ENCODE results near the gene LRIT3.

LRIT3 gene

GRCh38 chr4:109818268-109818667 is 29.6 kb upstream of the LRIT3 start:
- ChIA-PET CTCF (no interaction called here), POLR2A (no interaction called here)
- DNase-seq (ENCODE audit: extremely low spot score) = no peak
- no peak for TF ChIP-seq NFRKB (IDR thresholded peaks at IDR 0.05)

- ChIA-PET POLR2A (no interaction called here), CTCF (no interaction called here)
- no peak for TF ChIP-seq L3MBTL2 (conservative IDR thresholded peaks at IDR 0.05)
- no peak for TF ChIP-seq FOXK2 (IDR thresholded peaks at IDR 0.05)
- TF ChIP-seq TARDBP (IDR thresholded peaks at IDR 0.05) = no peak
- TF ChIP-seq FOXA1 (IDR thresholded peaks at IDR 0.05) = no peak
- TF ChIP-seq ARNT (IDR thresholded peaks at IDR 0.05) = no peak
- TF ChIP-seq, protein P1, sequence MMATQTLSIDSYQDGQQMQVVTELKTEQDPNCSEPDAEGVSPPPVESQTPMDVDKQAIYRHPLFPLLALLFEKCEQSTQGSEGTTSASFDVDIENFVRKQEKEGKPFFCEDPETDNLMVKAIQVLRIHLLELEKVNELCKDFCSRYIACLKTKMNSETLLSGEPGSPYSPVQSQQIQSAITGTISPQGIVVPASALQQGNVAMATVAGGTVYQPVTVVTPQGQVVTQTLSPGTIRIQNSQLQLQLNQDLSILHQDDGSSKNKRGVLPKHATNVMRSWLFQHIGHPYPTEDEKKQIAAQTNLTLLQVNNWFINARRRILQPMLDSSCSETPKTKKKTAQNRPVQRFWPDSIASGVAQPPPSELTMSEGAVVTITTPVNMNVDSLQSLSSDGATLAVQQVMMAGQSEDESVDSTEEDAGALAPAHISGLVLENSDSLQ (IDR thresholded peaks at IDR 0.05) = no peak
- TF ChIP-seq NFRKB (IDR thresholded peaks at IDR 0.05) = no peak
- TF ChIP-seq CTBP1 (IDR thresholded peaks at IDR 0.05; ENCODE audit: borderline replicate concordance) = no peak
- TF ChIP-seq BHLHE40 (IDR thresholded peaks at IDR 0.05; ENCODE audit: borderline replicate concordance) = no peak
- TF ChIP-seq SUZ12 (IDR thresholded peaks at IDR 0.05) = no peak
- no peak for TF ChIP-seq HDGF (IDR thresholded peaks at IDR 0.05; ENCODE audit: borderline replicate concordance)
- TF ChIP-seq FOXM1 (IDR thresholded peaks at IDR 0.05; ENCODE audit: borderline replicate concordance) = no peak
- DNase-seq (ENCODE audit: extremely low spot score) = no peak
Measured at GRCh38 chr4:109820563-109820962, 27.3 kb upstream of the LRIT3 start.

DNA sequence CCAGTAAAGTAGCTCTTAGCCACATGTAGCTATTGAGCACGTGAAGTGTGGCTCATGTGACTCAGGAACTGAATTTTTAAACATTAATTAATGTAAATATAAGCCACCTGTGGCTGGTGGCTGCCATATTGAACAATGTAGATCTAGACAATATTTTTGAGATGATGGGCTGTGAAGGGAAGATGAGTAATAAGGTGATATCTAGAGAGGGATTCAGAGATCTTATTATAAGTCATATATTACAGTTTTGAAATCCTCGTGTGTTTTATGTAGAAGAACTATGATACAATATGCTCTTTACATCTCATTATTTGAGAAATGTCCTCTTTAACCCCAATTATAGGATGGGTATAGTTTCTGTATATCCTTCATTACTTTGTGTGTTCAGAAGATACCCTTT is 26.7 kb upstream of the LRIT3 start:
- CTCF ChIA-PET = no interaction called here
- TF ChIP-seq BHLHE40 (IDR thresholded peaks at IDR 0.05; ENCODE audit: borderline replicate concordance) = no peak
- TF ChIP-seq NFRKB (IDR thresholded peaks at IDR 0.05) = no peak
- no peak for TF ChIP-seq FOXM1 (IDR thresholded peaks at IDR 0.05; ENCODE audit: borderline replicate concordance)
- TF ChIP-seq SP1 (IDR thresholded peaks at IDR 0.05) = no peak
- no peak for TF ChIP-seq ELF4 (IDR thresholded peaks at IDR 0.05)
- no peak for TF ChIP-seq L3MBTL2 (conservative IDR thresholded peaks at IDR 0.05)
- no peak for TF ChIP-seq SUZ12 (IDR thresholded peaks at IDR 0.05)
- no peak for TF ChIP-seq CTBP1 (IDR thresholded peaks at IDR 0.05; ENCODE audit: borderline replicate concordance)
- TF ChIP-seq FOXK2 (IDR thresholded peaks at IDR 0.05) = no peak
- POLR2A ChIA-PET = no interaction called here
- no peak for DNase-seq (ENCODE audit: extremely low spot score)

- TF ChIP-seq TARDBP (IDR thresholded peaks at IDR 0.05) (no peak), CTBP1 (IDR thresholded peaks at IDR 0.05; ENCODE audit: borderline replicate concordance) (no peak), SUZ12 (IDR thresholded peaks at IDR 0.05) (no peak), ELF4 (IDR thresholded peaks at IDR 0.05) (no peak), L3MBTL2 (conservative IDR thresholded peaks at IDR 0.05) (no peak), ARNT (IDR thresholded peaks at IDR 0.05) (no peak), FOXM1 (IDR thresholded peaks at IDR 0.05; ENCODE audit: borderline replicate concordance) (no peak)
- TF ChIP-seq, protein P1 (IDR thresholded peaks at IDR 0.05) = no peak
- CTCF ChIA-PET = interaction anchor here (0.9 kb wide), 1 partner anchor 123 kb away, joined by 3 read pairs; no protein-coding TSS in a partner anchor
- no peak for DNase-seq (ENCODE audit: extremely low spot score)
- POLR2A ChIA-PET = no interaction called here
Measured at GRCh38 chr4:109826719-109827118, 21.2 kb upstream of the LRIT3 start.

DNA sequence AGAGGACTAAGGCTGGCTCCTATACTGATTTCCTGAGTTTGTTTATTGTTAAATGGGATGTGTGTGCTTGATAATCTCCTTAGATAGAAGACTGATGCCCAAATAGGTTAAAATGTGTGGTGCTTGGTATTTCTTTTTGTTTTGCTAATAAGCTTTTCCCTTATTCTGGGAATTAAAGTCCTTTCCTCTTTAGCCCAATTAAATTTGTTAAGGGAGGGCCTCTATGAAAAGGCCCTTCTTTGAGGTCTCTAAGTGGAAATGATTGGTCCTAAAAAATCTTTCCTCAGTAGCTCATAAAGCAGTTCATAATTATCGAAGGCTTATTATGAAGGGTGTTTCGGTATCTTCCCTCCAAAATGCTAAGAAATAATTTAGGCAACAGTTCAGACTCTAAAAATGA is 20.2 kb upstream of the LRIT3 start, which contains the start of gene RRH:
TSS of gene RRH (plus strand) at position 301 of the 400 bp plus-strand sequence. CDS start at position 357, 56 bp downstream.
- ChIA-PET POLR2A (no interaction called here), CTCF (interaction anchor here (0.9 kb wide), 1 partner anchor 123 kb away, joined by 3 read pairs; no protein-coding TSS in a partner anchor)
- TF ChIP-seq, protein P1 (IDR thresholded peaks at IDR 0.05) = no peak
- TF ChIP-seq FOXM1 (IDR thresholded peaks at IDR 0.05; ENCODE audit: borderline replicate concordance) = no peak
- no peak for TF ChIP-seq NFRKB (IDR thresholded peaks at IDR 0.05)
- no peak for TF ChIP-seq HDGF (IDR thresholded peaks at IDR 0.05; ENCODE audit: borderline replicate concordance)
- no peak for TF ChIP-seq LEF1 (IDR thresholded peaks at IDR 0.05; ENCODE audit: borderline replicate concordance)
- no peak for TF ChIP-seq SUZ12 (IDR thresholded peaks at IDR 0.05)
- TF ChIP-seq BHLHE40 (IDR thresholded peaks at IDR 0.05; ENCODE audit: borderline replicate concordance) = no peak
- no peak for TF ChIP-seq FOXA1 (IDR thresholded peaks at IDR 0.05)
- TF ChIP-seq TARDBP (IDR thresholded peaks at IDR 0.05) = no peak
- no peak for TF ChIP-seq SP1 (IDR thresholded peaks at IDR 0.05)
- TF ChIP-seq L3MBTL2 (conservative IDR thresholded peaks at IDR 0.05) = no peak
- no peak for TF ChIP-seq ZNF384 (IDR thresholded peaks at IDR 0.05)
- no peak for TF ChIP-seq ARNT (IDR thresholded peaks at IDR 0.05)
- no peak for TF ChIP-seq ELF4 (IDR thresholded peaks at IDR 0.05)
- no peak for TF ChIP-seq CTBP1 (IDR thresholded peaks at IDR 0.05; ENCODE audit: borderline replicate concordance)
- no peak for TF ChIP-seq FOXK2 (IDR thresholded peaks at IDR 0.05)
- no peak for DNase-seq (ENCODE audit: extremely low spot score)

GRCh38 chr4:109833756-109834155 is 14.2 kb upstream of the LRIT3 start:
- ChIA-PET POLR2A (no interaction called here), CTCF (no interaction called here)
- no peak for TF ChIP-seq FOXA1 (IDR thresholded peaks at IDR 0.05)
- no peak for TF ChIP-seq CTBP1 (IDR thresholded peaks at IDR 0.05; ENCODE audit: borderline replicate concordance)
- no peak for TF ChIP-seq NFRKB (IDR thresholded peaks at IDR 0.05)
- TF ChIP-seq FOXK2 (IDR thresholded peaks at IDR 0.05) = no peak
- TF ChIP-seq, protein P1 (IDR thresholded peaks at IDR 0.05) = no peak
- TF ChIP-seq L3MBTL2 (conservative IDR thresholded peaks at IDR 0.05) = no peak
- TF ChIP-seq BHLHE40 (IDR thresholded peaks at IDR 0.05; ENCODE audit: borderline replicate concordance) = no peak
- no peak for TF ChIP-seq TARDBP (IDR thresholded peaks at IDR 0.05)
- TF ChIP-seq ZNF384 (IDR thresholded peaks at IDR 0.05) = no peak
- TF ChIP-seq HDGF (IDR thresholded peaks at IDR 0.05; ENCODE audit: borderline replicate concordance) = no peak
- TF ChIP-seq SUZ12 (IDR thresholded peaks at IDR 0.05) = no peak
- no peak for TF ChIP-seq FOXM1 (IDR thresholded peaks at IDR 0.05; ENCODE audit: borderline replicate concordance)
- no peak for TF ChIP-seq SP1 (IDR thresholded peaks at IDR 0.05)
- no peak for TF ChIP-seq ARNT (IDR thresholded peaks at IDR 0.05)
- TF ChIP-seq ELF4 (IDR thresholded peaks at IDR 0.05) = no peak
- no peak for TF ChIP-seq LEF1 (IDR thresholded peaks at IDR 0.05; ENCODE audit: borderline replicate concordance)
- DNase-seq (ENCODE audit: extremely low spot score) = no peak
